ENCODE data around the gene REEP3.
"Not testable (repeated sequence)": the region's sequence is repeated elsewhere in the genome, so short reads cannot be mapped to it uniquely, and the experiment has no call there.

REEP3 gene

DNA sequence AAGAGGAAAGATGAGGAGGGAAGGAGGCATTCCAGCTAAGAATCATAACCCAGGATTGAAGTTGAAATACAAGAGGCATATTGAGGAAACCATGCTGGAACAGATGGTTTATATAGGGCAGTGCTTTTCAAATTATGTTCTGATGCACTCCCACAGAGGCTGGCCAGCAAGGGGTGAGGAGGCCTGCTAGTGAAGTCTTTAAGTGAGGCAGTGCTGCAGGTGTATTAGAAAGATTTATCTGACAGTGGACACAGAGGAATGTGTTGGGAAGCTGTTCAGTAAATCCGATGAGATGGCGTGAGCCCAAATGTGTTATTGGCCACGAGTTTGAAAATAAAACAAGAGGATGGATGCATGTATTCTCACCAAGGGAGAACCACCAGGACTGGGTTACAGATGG is 28.6 kb downstream of the REEP3 start:
- DNase-seq (ENCODE audit: low read depth) = no peak

DNA sequence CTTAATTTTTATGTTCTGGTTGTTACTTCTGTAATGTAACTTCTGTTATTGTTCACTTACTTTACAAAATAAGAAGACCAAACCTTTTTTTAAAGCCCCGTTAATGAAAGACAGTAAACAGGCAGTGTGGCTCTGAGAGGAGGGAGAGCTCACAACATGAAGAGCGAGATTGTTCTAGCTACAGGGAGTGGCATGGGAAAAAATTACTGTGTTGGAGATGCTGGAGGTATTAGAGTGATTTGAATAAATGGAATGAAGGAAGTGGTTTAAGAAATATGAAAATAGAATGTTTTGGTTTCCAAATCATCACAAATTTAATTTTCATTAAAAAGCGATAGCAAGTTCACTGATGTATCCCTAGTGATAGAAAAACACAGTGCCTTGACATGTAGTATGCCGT is 31.8 kb downstream of the REEP3 start:
- no peak for DNase-seq (ENCODE audit: low read depth)

GRCh38 chr10:63553473-63553872 is 32.3 kb downstream of the REEP3 start:
- DNase-seq (ENCODE audit: low read depth) = no peak

GRCh38 chr10:63554657-63555056 is 33.5 kb downstream of the REEP3 start:
- no peak for DNase-seq (ENCODE audit: low read depth)

- DNase-seq (ENCODE audit: low read depth) = no peak
Observed at GRCh38 chr10:63555330-63555729, 34.1 kb downstream of the REEP3 start.

DNA sequence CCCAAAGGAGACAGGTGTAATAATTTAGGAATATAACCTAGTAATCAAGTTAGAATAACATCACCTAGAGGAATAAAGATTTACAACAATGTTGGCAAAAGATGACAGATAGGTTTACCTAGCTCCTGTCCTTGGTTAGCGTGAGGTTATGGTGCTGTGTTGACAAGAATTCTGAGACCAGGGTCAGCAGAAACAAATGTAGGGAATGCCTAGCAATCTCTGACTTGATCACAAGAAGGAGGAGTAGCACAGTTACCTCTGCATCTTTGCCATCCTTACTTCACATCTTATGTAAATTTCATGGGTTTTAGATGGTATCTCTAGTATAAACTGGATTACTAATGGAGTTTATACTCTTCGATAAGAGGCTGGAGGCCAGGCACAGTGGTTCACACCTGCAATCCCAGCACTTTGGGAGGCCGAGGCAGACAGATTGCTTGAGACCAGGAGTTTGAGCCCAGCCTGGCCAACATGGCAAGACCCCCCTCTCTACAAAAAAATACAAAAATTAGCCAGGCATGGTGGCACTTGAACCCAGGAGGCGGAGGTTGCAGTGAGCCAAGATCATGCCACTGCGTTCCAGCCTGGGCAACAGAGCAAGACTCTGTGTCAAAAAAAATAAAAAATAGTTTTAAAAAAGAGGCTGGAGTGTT is 37.1 kb downstream of the REEP3 start:
- no peak for DNase-seq (ENCODE audit: low read depth)

- no peak for DNase-seq (ENCODE audit: low read depth)
Observed at GRCh38 chr10:63561341-63561740, 40.1 kb downstream of the REEP3 start.

- no peak for DNase-seq (ENCODE audit: low read depth)
Observed at GRCh38 chr10:63562391-63562790, 41.2 kb downstream of the REEP3 start.

GRCh38 chr10:63562857-63563256 is 41.7 kb downstream of the REEP3 start:
- DNase-seq (ENCODE audit: low read depth) = no peak

DNA sequence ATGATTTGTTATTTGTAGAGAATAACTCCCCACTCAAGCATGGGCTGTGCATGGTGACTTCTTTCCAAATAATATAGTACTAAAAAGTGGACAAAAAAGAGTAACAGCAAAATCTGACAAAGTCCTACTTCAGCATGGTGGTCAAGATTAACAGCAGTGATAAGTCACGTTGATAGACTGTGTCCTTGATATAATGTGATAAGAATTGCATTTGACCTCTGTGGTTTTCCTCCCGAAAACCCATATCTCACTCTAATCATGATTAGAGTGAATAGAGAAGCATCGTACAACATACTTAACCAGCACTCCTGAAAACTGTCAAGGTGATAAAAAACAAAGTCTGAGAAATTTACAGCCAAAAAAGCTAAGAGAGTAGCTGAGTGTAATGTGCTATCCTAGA is 42.4 kb downstream of the REEP3 start:
- no peak for DNase-seq (ENCODE audit: low read depth)

- DNase-seq (ENCODE audit: low read depth) = not testable (repeated sequence)
Observed at GRCh38 chr10:63564731-63565130, 43.5 kb downstream of the REEP3 start.

DNA sequence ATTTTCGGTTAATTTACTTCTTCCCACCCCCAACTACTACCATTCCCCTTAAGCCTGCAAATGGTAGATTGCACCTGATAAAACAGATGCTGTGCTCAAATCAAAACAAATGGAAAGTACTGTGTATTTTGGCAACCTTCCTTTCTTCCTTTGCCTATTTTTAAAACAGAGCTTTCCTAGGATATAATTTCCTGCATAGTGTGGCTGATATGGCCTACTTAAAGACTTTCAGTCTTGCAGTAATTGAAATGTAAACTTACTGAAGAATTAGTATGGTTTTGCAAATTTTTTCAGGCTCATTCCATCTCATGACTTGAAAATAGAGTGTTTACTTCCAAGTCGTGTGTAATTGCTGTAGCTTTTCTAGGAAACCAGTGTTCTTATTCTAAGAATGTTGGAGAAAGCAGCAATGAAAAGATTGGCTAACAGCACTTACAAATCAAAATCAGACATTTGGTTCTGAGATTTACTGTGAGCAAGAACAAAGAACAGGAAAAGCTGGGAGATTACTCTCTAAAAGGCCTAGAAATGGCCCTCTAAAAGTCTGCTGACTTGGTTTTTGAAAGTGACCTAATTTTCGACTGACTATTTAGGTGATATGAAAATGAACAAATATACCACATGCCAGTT is 52.0 kb downstream of the REEP3 start:
- no peak for DNase-seq (ENCODE audit: low read depth)

GRCh38 chr10:63574011-63574410 is 52.8 kb downstream of the REEP3 start:
- DNase-seq (ENCODE audit: low read depth) = no peak

DNA sequence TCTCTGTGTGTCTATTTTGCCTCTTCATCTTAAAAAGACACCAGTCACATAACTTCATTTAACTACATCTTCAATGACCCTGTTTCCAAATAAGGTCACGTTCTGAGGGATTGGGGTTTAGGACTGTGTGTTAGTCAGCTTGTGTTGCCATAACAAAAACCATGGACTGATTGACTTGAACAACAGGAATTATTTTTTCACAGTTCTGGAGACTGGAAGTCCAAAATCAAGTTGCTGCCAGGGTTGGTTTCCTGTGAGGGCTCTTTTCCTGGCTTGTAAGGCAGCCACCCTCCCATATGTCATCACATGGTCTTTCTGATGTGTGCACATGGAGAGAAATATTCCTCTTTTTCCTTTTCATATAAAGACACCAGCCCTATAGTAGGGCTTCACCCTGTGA is 55.3 kb downstream of the REEP3 start:
- no peak for DNase-seq (ENCODE audit: low read depth)

DNA sequence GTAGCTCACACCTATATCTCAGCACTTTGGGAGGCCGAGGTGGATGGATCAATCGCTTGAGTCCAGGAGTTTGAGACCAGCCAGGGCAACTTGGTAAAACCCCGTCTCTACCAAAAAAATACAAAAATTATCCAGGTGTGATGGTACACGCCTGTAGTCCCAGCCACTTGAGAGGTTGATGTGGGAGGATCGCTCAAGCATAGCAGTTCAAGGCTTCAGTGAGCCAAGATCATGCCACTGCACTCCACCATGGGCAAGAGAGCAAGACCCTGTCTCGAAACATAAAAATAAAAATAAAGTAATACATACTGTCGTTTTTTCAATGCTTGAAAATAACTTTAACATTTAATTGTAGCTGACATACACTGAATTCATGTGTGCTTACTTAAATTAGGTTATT is 57.3 kb downstream of the REEP3 start:
- no peak for DNase-seq (ENCODE audit: low read depth)

- no peak for DNase-seq (ENCODE audit: low read depth)
Observed at GRCh38 chr10:63579371-63580014, 58.3 kb downstream of the REEP3 start.

DNA sequence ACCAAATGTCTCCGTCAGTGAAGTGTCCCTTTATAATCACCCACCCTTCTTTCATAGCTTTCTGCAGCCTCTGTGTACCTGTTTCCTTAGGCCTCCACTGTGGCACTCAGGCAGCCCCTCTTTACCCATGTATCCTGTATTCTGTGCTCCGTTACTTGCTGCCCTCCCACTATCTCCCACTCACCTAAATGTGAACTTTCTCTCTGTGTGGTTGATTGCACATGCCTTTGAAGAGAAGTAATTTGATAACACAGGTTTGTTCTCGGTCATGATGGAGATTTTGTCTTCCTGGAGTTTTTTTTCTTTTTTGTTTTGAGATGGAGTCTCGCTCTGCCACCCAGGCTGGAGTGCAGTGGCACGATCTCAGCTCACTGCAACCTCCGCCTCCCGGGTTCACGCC is 61.5 kb downstream of the REEP3 start:
- no peak for DNase-seq (ENCODE audit: low read depth)

DNA sequence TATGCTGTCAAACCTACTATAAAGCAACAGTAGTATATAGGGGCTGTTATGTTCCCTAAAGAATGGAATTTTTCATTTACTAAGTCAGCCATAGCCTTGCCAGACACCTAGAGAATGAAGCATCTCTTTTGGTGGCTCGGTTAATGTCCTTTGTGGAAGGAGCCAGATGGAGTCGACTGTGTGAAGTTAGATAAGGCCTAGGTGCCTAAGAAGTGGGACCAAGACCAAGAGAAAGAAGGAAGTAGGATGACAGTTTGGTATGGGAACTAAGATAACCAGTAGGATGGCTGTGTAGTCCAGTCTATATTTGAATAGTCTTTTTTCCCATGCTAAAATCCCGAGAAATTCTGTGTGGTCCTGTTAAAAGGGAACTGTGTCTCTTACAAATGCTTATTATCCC is 62.2 kb downstream of the REEP3 start:
- DNase-seq (ENCODE audit: low read depth) = no peak

- no peak for DNase-seq (ENCODE audit: low read depth)
Observed at GRCh38 chr10:63583909-63584724, 62.9 kb downstream of the REEP3 start.

DNA sequence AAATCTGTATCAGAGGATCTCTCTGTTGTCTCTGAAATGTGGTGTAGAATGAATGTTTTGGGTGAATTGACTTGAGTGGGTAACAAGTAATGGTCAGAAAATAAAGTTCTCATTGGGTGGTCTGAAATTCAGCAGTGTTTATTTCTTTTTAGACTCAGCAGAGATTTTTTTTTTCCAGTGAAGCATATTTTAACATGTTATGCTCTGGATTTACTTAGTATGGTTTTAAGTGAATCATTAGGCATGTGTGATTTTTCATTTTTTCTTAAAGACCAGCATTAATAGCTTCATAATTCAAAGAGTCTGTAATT is 63.5 kb downstream of the REEP3 start:
- no peak for DNase-seq (ENCODE audit: low read depth)

DNA sequence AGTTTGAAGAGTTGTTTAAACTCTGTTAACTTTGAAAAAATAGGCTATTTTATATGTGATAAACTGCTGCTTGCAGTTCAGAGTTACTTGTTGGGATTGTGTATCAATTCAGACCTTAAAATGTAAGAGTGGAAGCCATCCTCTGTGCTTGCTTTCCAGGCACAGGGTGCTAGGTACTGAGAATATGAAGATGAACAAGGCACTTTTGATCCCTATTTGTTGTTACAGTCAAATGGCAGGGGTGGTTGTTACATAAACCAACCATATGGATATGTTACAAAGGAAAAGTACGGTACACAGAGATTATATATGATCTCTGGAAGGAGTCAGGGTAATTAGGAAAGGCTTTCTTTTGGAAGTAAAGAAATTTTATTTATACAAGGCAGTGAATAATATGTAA is 63.8 kb downstream of the REEP3 start:
- no peak for DNase-seq (ENCODE audit: low read depth)

DNA sequence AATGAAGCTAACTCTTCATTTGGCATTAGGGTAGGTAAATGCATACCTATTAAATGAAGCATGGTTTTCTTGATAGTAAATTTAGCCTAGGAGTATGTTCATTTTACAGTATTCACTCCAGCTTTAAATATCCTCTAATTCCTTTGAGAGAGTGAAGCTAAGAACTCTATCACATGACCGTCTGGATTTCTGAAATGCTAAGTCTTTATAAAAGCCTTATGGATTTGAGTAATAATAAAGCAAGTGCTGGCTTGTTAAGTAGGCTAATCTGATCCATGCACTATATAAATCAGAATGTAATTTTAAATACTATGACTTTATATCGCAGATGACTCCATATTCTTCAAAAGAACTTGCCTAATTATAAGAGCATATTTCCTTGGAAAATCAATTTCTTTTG is 64.8 kb downstream of the REEP3 start:
- DNase-seq (ENCODE audit: low read depth) = no peak

DNA sequence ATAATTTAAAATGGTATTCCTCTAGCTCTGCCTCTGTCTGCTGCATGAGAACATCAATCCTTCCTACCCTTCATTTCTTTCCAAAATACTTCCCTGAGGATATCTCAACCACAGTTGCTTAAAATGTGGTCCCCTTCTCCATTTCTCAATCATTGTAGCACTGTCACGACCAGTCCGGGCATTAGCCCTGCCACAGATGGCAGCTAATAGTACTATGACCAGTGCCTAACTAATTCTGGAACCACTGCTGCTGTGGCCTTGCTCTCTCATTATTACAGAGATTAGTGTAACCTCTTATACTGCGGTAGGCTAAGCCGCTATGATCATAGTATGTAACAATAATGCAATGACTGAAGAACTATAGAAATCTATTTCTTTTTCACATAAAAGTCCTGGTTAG is 66.0 kb downstream of the REEP3 start:
- no peak for DNase-seq (ENCODE audit: low read depth)
